ENCODE data around the gene NTM. TPM values are rescaled to one million over a fixed set of nuclear protein-coding genes. Genes with fewer than 3 reads are reported as not detected.
A peak's percentile ranks its signal among the peaks of the same experiment; 100 is the strongest.
"Not testable (repeated sequence)": the region's sequence is repeated elsewhere in the genome, so short reads cannot be mapped to it uniquely, and the experiment has no call there.

NTM gene
- polyA plus RNA-seq, 4 donors: 0.94 to 3.1 (median 1.4) TPM; not detected in 1

DNA sequence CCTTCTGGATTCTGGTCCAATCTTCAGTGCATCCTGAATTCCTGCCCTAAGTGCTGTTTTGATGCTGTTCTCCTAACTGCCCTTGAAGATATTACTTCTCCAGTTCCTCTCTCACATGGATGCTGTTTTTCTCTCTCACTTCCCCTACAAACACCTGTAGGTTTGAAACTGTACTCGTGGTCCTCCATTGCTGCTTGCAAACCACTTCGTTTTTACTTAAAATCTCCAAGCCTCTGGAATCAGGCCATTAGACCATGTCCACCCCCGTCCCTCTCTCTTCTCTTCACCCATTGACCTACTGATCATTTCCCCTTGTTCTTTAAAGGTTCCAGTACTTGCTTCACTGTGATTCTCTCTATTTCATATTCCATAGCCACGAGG is 988.1 kb downstream of the NTM start:
- 41 to 71% (median 56%) methylated on average over 4 of the region's 4 CpGs for WGBS, 3 donors
- FAIRE-seq (no peak), DNase-seq (no peak)
- H3K27ac ChIP-seq (ENCODE audit: low read depth in 1 of 3, low read length in 2 of 3): peak overlapping the region in 1 of 3 donors; percentile 65
- H3K4me1 ChIP-seq (ENCODE audit: control insufficient read depth in 3 of 3, insufficient read depth in 2 of 3, low read depth in 1 of 3, low read length in 2 of 3): no peaks in the 10 kb centered on the region
- H3K36me3 ChIP-seq (ENCODE audit: control insufficient read depth in 3 of 3, insufficient read depth in 2 of 3, low read depth in 1 of 3, low read length in 3 of 3): no peaks in the 10 kb centered on the region
- no peaks in the 10 kb centered on the region for H3K27me3 ChIP-seq (ENCODE audit: control insufficient read depth in 3 of 3, insufficient read depth in 3 of 3, low read length in 3 of 3)
- no peaks in the 10 kb centered on the region for H3K9me3 ChIP-seq (ENCODE audit: control insufficient read depth in 2 of 2, insufficient read depth in 1 of 2, low read depth in 1 of 2, low read length in 1 of 2)
- H3K4me3 ChIP-seq (ENCODE audit: low read depth in 1 of 3, low read length in 3 of 3): no peak overlapping the region

DNA sequence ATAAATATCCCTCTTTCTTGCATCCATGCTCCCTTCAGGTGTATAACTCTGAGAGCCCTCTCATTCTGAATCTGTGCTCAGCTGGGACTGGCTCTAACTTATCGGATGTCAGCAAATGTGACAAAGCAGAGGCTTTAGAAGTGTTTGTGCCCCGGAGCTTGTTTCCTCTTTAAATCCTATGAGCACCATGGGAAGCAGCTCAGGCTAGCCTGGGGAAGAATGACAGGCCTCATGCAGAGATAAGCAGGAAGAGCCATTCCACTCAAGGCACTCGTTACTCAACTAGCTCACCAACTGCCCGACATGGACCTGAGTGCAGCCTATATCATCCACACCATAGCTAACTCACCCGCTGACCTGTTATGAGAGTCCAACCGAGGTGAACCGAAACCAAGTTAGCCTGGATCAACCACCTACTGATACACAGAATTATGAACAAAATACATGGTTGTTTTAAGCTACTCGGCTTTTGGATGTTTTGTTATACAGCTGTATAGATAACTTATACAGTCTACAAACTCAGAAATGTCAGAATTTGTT is 990.7 kb downstream of the NTM start:
- peak overlapping the region in 1 of 3 donors; percentile 55 for H3K27ac ChIP-seq (ENCODE audit: low read depth in 1 of 3, low read length in 2 of 3)
- H3K4me3 ChIP-seq (ENCODE audit: low read depth in 1 of 3, low read length in 3 of 3): no peak overlapping the region
- H3K4me1 ChIP-seq (ENCODE audit: control insufficient read depth in 3 of 3, insufficient read depth in 2 of 3, low read depth in 1 of 3, low read length in 2 of 3): no peaks in the 10 kb centered on the region
- 74 to 78% (median 78%) methylated on average over 8 of the region's 8 CpGs for WGBS, 3 donors
- FAIRE-seq: no peak
- no peaks in the 10 kb centered on the region for H3K27me3 ChIP-seq (ENCODE audit: control insufficient read depth in 3 of 3, insufficient read depth in 3 of 3, low read length in 3 of 3)
- no peaks in the 10 kb centered on the region for H3K36me3 ChIP-seq (ENCODE audit: control insufficient read depth in 3 of 3, insufficient read depth in 2 of 3, low read depth in 1 of 3, low read length in 3 of 3)
- no peak for DNase-seq
- no peaks in the 10 kb centered on the region for H3K9me3 ChIP-seq (ENCODE audit: control insufficient read depth in 2 of 2, insufficient read depth in 1 of 2, low read depth in 1 of 2, low read length in 1 of 2)

DNA sequence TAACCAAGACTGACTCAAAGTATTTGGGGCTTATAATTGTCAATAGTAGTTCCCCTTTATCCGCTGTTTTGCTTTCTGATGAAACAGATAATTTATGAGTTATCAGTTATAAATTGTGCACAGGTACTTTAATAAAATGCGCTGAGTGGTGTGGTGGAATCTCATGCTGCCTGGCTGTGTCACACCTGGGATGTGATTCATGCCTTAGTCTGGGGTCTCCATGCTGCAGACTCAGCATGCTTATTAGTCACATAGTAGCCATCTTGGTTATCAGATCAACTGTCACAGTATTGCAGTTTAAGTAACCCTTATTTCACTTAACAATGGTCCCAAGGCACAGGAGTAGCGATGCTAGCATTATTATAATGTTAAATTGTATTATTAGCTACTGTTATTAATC is 995.2 kb downstream of the NTM start:
- Histone ChIP-seq H3K27ac (ENCODE audit: low read depth in 1 of 3, low read length in 2 of 3) (no peak overlapping the region), H3K9me3 (ENCODE audit: control insufficient read depth in 2 of 2, insufficient read depth in 1 of 2, low read depth in 1 of 2, low read length in 1 of 2) (no peaks in the 10 kb centered on the region)

DNA sequence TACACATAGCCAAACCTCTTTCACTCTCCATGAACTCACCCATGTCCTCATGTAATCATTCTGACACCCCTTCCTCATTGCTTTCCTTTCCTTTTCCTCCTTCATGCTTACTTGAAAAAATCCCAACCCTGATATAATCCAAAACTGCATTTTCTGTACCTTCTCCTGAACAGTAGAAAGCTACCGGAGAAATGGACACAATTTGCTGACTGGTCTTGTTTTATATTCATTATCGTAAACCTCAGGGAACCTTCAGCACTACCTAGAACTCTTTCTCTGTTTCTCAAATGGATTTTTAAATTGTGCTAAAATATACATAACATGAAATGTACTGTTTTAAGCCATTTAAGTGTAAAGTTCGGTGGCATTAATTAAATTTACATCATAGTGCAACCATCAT is 996.9 kb downstream of the NTM start:
- H3K4me1 ChIP-seq (ENCODE audit: control insufficient read depth in 3 of 3, insufficient read depth in 2 of 3, low read depth in 1 of 3, low read length in 2 of 3): no peaks in the 10 kb centered on the region
- H3K27ac ChIP-seq (ENCODE audit: low read depth in 1 of 3, low read length in 2 of 3): no peak overlapping the region
- no peaks in the 10 kb centered on the region for H3K27me3 ChIP-seq (ENCODE audit: control insufficient read depth in 3 of 3, insufficient read depth in 3 of 3, low read length in 3 of 3)
- no peaks in the 10 kb centered on the region for H3K9me3 ChIP-seq (ENCODE audit: control insufficient read depth in 2 of 2, insufficient read depth in 1 of 2, low read depth in 1 of 2, low read length in 1 of 2)
- WGBS, 3 donors: 84 to 92% (median 85%) methylated on average over 3 of the region's 3 CpGs
- FAIRE-seq (no peak), DNase-seq (no peak)
- no peaks in the 10 kb centered on the region for H3K36me3 ChIP-seq (ENCODE audit: control insufficient read depth in 3 of 3, insufficient read depth in 2 of 3, low read depth in 1 of 3, low read length in 3 of 3)
- no peak overlapping the region for H3K4me3 ChIP-seq (ENCODE audit: low read depth in 1 of 3, low read length in 3 of 3)

More for the DNA sequence above, 995.2 kb downstream of the NTM start:
- Histone ChIP-seq H3K36me3 (ENCODE audit: control insufficient read depth in 3 of 3, insufficient read depth in 2 of 3, low read depth in 1 of 3, low read length in 3 of 3) (no peaks in the 10 kb centered on the region), H3K4me3 (ENCODE audit: low read depth in 1 of 3, low read length in 3 of 3) (no peak overlapping the region), H3K27me3 (ENCODE audit: control insufficient read depth in 3 of 3, insufficient read depth in 3 of 3, low read length in 3 of 3) (no peaks in the 10 kb centered on the region), H3K4me1 (ENCODE audit: control insufficient read depth in 3 of 3, insufficient read depth in 2 of 3, low read depth in 1 of 3, low read length in 2 of 3) (no peaks in the 10 kb centered on the region)
- DNase-seq: no peak
- 80 to 95% (median 86%) methylated on average over 3 of the region's 3 CpGs for WGBS, 3 donors
- FAIRE-seq: no peak

DNA sequence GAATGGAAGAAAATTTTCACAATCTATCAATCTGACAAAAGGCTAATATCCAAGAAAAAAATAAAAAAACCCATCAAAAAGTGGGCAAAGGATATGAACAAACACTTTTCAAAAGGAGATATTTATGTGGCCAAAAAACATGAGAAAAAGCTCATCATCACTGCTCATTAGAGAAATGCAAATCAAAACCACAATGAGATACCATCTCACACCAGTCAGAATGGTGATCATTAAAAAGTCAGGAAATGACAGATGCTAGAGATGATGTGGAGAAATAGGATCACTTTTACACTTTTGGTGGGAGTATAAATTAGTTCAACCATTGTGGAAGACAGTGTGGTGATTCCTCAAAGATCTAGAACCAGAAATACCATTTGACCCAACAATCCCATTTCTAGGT is 999.7 kb downstream of the NTM start:
- not testable (repeated sequence) for H3K4me3 ChIP-seq (ENCODE audit: low read depth in 1 of 3, low read length in 3 of 3); H3K27ac ChIP-seq (ENCODE audit: low read depth in 1 of 3, low read length in 2 of 3); DNase-seq; FAIRE-seq; H3K27me3 ChIP-seq (ENCODE audit: control insufficient read depth in 3 of 3, insufficient read depth in 3 of 3, low read length in 3 of 3); H3K36me3 ChIP-seq (ENCODE audit: control insufficient read depth in 3 of 3, insufficient read depth in 2 of 3, low read depth in 1 of 3, low read length in 3 of 3); H3K4me1 ChIP-seq (ENCODE audit: control insufficient read depth in 3 of 3, insufficient read depth in 2 of 3, low read depth in 1 of 3, low read length in 2 of 3); H3K9me3 ChIP-seq (ENCODE audit: control insufficient read depth in 2 of 2, insufficient read depth in 1 of 2, low read depth in 1 of 2, low read length in 1 of 2)

DNA sequence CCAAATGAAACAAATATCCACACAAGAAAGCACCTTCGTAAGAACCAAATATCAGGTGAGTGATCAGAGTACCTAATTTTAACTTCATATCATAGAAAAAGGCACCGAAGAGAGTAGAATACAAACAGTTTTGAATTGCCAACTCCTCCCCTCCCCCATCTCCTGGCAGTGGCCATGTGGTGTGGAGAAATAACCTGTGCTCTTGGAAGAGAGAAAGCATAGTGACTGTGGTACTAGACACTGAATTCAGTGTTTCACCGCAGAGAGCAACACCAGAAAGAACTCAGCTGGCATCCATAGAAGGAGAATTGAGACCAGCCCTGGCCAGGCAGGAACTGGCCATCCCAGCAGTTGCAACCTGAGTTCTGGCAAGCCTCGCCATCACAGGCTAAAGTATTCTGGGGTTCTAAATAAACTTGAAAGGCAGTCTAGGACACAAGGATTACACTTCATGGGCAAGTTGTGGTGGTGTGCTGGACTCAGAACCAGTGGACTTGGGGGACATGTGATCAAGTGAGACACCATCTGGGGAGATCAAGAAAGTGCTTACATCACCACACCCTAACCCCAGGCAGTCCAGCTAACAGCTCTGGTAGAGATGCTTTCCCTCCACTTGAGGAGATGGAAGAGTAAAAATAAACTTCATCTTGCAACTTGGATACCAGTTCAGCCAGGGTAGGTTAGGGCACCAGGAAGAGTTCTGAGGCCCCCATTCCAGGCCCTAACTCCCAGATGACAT is 1003.2 kb downstream of the NTM start:
- H3K36me3 ChIP-seq (ENCODE audit: control insufficient read depth in 3 of 3, insufficient read depth in 2 of 3, low read depth in 1 of 3, low read length in 3 of 3): no peaks in the 10 kb centered on the region
- FAIRE-seq: no peak
- H3K9me3 ChIP-seq (ENCODE audit: control insufficient read depth in 2 of 2, insufficient read depth in 1 of 2, low read depth in 1 of 2, low read length in 1 of 2): peaks cover 0 to 7% of the 10 kb centered on the region in 2 donors
- H3K27ac ChIP-seq (ENCODE audit: low read depth in 1 of 3, low read length in 2 of 3): no peak overlapping the region
- 92 to 94% (median 93%) methylated on average over 4 of the region's 4 CpGs for WGBS, 3 donors
- no peak for DNase-seq
- no peaks in the 10 kb centered on the region for H3K27me3 ChIP-seq (ENCODE audit: control insufficient read depth in 3 of 3, insufficient read depth in 3 of 3, low read length in 3 of 3)
- H3K4me1 ChIP-seq (ENCODE audit: control insufficient read depth in 3 of 3, insufficient read depth in 2 of 3, low read depth in 1 of 3, low read length in 2 of 3): no peaks in the 10 kb centered on the region
- no peak overlapping the region for H3K4me3 ChIP-seq (ENCODE audit: low read depth in 1 of 3, low read length in 3 of 3)

DNA sequence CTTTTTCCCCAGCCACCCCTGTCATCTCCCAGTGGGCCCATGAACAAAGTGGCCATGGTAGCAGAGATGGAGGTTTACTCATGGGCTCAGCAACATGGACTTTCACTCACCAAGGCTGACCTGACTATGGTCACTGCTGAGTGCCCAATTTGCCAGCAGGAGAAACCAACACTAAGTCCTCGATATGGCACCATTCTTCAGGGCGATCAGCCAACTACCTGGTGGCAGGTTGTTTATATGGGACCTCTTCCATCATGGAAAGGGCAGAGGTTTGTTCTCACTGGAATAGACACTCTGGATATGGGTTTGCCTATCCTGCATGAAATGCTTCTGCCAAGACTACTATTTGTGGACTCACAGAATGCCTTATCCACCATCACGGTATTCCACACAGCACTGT is 1009.1 kb downstream of the NTM start:
- Histone ChIP-seq H3K27me3 (ENCODE audit: control insufficient read depth in 3 of 3, insufficient read depth in 3 of 3, low read length in 3 of 3) (no peaks in the 10 kb centered on the region), H3K9me3 (ENCODE audit: control insufficient read depth in 2 of 2, insufficient read depth in 1 of 2, low read depth in 1 of 2, low read length in 1 of 2) (peaks cover 0 to 15% of the 10 kb centered on the region in 2 donors), H3K4me3 (ENCODE audit: low read depth in 1 of 3, low read length in 3 of 3) (no peak overlapping the region), H3K27ac (ENCODE audit: low read depth in 1 of 3, low read length in 2 of 3) (no peak overlapping the region), H3K4me1 (ENCODE audit: control insufficient read depth in 3 of 3, insufficient read depth in 2 of 3, low read depth in 1 of 3, low read length in 2 of 3) (no peaks in the 10 kb centered on the region), H3K36me3 (ENCODE audit: control insufficient read depth in 3 of 3, insufficient read depth in 2 of 3, low read depth in 1 of 3, low read length in 3 of 3) (no peaks in the 10 kb centered on the region)
- FAIRE-seq (no peak), DNase-seq (no peak)
- 90 to 92% (median 92%) methylated on average over 3 of the region's 3 CpGs for WGBS, 3 donors

All from small intestine (tissue), 7 donors.